Adrenal gland (tissue), 5 donors: ENCODE results near the gene ZNHIT1.

Experiments used
- POLR2A ChIP-seq, 2 donors: fragments of 450-650 bp; IDR thresholded peaks; one replicate each; pipeline ENCODE4 v1.6.1; 2017; ENCODE audit warnings: antibody characterized with exemption in 2 of 2, mild to moderate bottlenecking in 2 of 2, moderate library complexity in 1 of 2
- TF ChIP-seq, protein P1 (sequence below), 6 experiments: fragments of 450-650 bp in 4 of 6; fragments of 200-600 bp in 2 of 6; sonication (generic) in 1 of 6; IDR thresholded peaks; 1 replicate in 5 of 6; 2 replicates in 1 of 6; pipeline versions ENCODE4 v1.5.1 to v1.8.0; 2016 to 2021; ENCODE audit warnings: antibody characterized with exemption in 6 of 6, mild to moderate bottlenecking in 2 of 6, moderate library complexity in 1 of 6
- donor health status: DM: no; HTN: no; CAD: no.

DNA sequence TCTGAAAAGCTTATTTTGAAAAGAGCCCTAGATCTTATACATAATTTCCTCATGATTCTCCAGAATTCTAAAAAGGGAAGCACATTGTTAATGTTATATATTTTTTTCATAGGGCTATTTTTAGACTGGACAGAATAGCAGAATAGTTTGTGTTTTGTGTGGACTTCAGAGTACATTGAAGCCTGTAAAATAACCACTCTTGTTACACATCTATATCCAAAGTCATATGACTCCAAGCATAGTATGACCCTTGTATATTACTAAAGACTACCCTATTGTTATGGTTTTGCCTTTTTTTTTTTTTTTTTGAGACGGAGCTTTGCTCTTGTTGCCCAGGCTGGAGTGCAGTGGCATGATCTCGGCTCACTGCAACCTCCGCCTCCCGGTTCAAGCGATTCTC lies 53.1 kb downstream of the ZNHIT1 start:
- TF ChIP-seq POLR2A (IDR thresholded peaks at IDR 0.05) = no peak
- TF ChIP-seq, protein P1, sequence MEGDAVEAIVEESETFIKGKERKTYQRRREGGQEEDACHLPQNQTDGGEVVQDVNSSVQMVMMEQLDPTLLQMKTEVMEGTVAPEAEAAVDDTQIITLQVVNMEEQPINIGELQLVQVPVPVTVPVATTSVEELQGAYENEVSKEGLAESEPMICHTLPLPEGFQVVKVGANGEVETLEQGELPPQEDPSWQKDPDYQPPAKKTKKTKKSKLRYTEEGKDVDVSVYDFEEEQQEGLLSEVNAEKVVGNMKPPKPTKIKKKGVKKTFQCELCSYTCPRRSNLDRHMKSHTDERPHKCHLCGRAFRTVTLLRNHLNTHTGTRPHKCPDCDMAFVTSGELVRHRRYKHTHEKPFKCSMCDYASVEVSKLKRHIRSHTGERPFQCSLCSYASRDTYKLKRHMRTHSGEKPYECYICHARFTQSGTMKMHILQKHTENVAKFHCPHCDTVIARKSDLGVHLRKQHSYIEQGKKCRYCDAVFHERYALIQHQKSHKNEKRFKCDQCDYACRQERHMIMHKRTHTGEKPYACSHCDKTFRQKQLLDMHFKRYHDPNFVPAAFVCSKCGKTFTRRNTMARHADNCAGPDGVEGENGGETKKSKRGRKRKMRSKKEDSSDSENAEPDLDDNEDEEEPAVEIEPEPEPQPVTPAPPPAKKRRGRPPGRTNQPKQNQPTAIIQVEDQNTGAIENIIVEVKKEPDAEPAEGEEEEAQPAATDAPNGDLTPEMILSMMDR (IDR thresholded peaks at IDR 0.05) = no peak
